ENCODE results near the gene GAS2L2.

DNA sequence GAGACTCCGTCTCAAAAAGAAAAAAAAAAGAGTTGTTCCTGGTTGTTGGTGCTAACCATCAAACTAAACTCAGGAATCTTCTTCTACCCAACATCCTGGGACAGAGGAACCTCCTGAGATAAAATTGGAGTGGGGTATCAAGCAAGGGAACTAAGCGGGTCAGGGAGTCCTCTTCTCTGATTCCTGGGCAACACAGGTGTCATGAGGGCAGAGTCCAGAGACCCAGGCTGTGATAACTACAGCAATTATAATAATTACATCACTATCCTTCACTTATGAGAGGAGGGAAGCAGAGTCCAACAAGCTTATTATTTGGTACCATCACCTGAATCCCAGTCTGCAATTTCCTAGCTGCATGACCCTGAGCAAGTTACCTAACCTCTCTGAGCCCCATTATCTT lies 15.8 kb upstream of the GAS2L2 start:
- TF ChIP-seq, protein P1, sequence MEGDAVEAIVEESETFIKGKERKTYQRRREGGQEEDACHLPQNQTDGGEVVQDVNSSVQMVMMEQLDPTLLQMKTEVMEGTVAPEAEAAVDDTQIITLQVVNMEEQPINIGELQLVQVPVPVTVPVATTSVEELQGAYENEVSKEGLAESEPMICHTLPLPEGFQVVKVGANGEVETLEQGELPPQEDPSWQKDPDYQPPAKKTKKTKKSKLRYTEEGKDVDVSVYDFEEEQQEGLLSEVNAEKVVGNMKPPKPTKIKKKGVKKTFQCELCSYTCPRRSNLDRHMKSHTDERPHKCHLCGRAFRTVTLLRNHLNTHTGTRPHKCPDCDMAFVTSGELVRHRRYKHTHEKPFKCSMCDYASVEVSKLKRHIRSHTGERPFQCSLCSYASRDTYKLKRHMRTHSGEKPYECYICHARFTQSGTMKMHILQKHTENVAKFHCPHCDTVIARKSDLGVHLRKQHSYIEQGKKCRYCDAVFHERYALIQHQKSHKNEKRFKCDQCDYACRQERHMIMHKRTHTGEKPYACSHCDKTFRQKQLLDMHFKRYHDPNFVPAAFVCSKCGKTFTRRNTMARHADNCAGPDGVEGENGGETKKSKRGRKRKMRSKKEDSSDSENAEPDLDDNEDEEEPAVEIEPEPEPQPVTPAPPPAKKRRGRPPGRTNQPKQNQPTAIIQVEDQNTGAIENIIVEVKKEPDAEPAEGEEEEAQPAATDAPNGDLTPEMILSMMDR (IDR thresholded peaks at IDR 0.05): no peak
- TF ChIP-seq POLR2AphosphoS5 (IDR thresholded peaks at IDR 0.05) (no peak), POLR2A (IDR thresholded peaks at IDR 0.05) (no peak)

Data from prostate gland (tissue), 2 donors.